Measurements from ENCODE around the gene PRG3. TPM values are rescaled to one million over a fixed set of nuclear protein-coding genes. Genes with fewer than 3 reads are reported as not detected.

The PRG3 gene
- total and polyA plus RNA-seq, 2 of the 13 experiments (the other 11 are each of a cell fraction or from before 2014, with no cell fraction given) = not detected

DNA sequence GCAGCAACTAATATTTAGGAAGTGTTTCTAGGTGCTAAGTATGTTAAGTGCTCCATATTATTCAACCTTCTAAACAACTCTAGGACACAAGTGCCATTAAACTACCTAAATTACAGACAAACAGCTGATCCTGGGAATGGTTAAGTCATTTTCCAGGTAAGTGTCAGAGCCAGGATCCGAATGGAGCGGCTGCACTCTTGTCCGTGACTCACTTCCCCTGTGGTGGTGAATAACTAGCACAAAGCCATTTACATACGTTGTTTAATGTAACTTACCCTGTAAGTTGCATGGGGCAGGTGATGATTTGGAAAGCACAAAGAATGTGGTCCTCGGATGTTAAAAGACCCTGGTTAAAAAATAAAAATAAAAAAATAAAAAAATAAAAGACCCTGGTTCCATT lies 18.3 kb upstream of the PRG3 start (continued):
- TF ChIP-seq, protein P1, sequence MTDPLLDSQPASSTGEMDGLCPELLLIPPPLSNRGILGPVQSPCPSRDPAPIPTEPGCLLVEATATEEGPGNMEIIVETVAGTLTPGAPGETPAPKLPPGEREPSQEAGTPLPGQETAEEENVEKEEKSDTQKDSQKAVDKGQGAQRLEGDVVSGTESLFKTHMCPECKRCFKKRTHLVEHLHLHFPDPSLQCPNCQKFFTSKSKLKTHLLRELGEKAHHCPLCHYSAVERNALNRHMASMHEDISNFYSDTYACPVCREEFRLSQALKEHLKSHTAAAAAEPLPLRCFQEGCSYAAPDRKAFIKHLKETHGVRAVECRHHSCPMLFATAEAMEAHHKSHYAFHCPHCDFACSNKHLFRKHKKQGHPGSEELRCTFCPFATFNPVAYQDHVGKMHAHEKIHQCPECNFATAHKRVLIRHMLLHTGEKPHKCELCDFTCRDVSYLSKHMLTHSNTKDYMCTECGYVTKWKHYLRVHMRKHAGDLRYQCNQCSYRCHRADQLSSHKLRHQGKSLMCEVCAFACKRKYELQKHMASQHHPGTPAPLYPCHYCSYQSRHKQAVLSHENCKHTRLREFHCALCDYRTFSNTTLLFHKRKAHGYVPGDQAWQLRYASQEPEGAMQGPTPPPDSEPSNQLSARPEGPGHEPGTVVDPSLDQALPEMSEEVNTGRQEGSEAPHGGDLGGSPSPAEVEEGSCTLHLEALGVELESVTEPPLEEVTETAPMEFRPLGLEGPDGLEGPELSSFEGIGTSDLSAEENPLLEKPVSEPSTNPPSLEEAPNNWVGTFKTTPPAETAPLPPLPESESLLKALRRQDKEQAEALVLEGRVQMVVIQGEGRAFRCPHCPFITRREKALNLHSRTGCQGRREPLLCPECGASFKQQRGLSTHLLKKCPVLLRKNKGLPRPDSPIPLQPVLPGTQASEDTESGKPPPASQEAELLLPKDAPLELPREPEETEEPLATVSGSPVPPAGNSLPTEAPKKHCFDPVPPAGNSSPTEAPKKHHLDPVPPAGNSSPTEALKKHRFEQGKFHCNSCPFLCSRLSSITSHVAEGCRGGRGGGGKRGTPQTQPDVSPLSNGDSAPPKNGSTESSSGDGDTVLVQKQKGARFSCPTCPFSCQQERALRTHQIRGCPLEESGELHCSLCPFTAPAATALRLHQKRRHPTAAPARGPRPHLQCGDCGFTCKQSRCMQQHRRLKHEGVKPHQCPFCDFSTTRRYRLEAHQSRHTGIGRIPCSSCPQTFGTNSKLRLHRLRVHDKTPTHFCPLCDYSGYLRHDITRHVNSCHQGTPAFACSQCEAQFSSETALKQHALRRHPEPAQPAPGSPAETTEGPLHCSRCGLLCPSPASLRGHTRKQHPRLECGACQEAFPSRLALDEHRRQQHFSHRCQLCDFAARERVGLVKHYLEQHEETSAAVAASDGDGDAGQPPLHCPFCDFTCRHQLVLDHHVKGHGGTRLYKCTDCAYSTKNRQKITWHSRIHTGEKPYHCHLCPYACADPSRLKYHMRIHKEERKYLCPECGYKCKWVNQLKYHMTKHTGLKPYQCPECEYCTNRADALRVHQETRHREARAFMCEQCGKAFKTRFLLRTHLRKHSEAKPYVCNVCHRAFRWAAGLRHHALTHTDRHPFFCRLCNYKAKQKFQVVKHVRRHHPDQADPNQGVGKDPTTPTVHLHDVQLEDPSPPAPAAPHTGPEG (CRISPR knock-in tag; IDR thresholded peaks at IDR 0.05) = no peak
- TF ChIP-seq ZFX (CRISPR knock-in tag; IDR thresholded peaks at IDR 0.05; ENCODE audit: low read depth) (no peak), FOXA1 (IDR thresholded peaks at IDR 0.05) (no peak), FOXA1 (CRISPR knock-in tag; IDR thresholded peaks at IDR 0.05) (no peak), ZNF749 (CRISPR knock-in tag; IDR thresholded peaks at IDR 0.05; ENCODE audit: borderline replicate concordance) (no peak), PHB2 (IDR thresholded peaks at IDR 0.05; ENCODE audit: partially characterized antibody) (no peak), PLRG1 (conservative IDR thresholded peaks at IDR 0.05) (no peak), ZNF256 (CRISPR knock-in tag; conservative IDR thresholded peaks at IDR 0.05) (no peak)
- TF ChIP-seq, protein P2, sequence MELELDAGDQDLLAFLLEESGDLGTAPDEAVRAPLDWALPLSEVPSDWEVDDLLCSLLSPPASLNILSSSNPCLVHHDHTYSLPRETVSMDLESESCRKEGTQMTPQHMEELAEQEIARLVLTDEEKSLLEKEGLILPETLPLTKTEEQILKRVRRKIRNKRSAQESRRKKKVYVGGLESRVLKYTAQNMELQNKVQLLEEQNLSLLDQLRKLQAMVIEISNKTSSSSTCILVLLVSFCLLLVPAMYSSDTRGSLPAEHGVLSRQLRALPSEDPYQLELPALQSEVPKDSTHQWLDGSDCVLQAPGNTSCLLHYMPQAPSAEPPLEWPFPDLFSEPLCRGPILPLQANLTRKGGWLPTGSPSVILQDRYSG (CRISPR knock-in tag; IDR thresholded peaks at IDR 0.05) = no peak

All from HepG2 (cell line).